RWPE2 (cell line): ENCODE data around the gene USP53.

Experiments
- ATAC-seq: fragments of 200-7000 bp; cut with Tn5 transposase; 3 replicates; pipeline ENCODE4 v1.9.1; 2021; ENCODE audit warnings: low read depth
- DNase-seq: peaks from one replicate; pipeline ENCODE4 v3.0.0-alpha.2; 2020; ENCODE audit warnings: low spot score
- H3K27ac ChIP-seq: fragments of 450-650 bp; 2 replicates; pipeline ENCODE4 v1.5.1; 2017; ENCODE audit warnings: mild to moderate bottlenecking; ENCODE audit not compliant: poor library complexity, severe bottlenecking
- H3K27me3 ChIP-seq: fragments of 250-450 bp; sonication (Bioruptor Pico); 2 replicates; pipeline ENCODE4 v1.5.1; 2021; ENCODE audit warnings: mild to moderate bottlenecking, moderate library complexity; ENCODE audit not compliant: insufficient read depth, poor library complexity, severe bottlenecking
- H3K36me3 ChIP-seq: fragments of 250-450 bp; sonication (Bioruptor Pico); 2 replicates; pipeline ENCODE4 v1.5.1; 2020; ENCODE audit warnings: low read depth, mild to moderate bottlenecking, moderate library complexity
- H3K4me1 ChIP-seq: fragments of 250-450 bp; sonication (Bioruptor Pico); 2 replicates; pipeline ENCODE4 v1.5.1; 2021; ENCODE audit warnings: mild to moderate bottlenecking, moderate library complexity; ENCODE audit not compliant: insufficient read depth, poor library complexity, severe bottlenecking
- H3K4me3 ChIP-seq: fragments of 250-450 bp; sonication (Bioruptor Pico); 2 replicates; pipeline ENCODE4 v1.5.1; 2021; ENCODE audit warnings: mild to moderate bottlenecking, moderate library complexity; ENCODE audit not compliant: severe bottlenecking
- H3K9me3 ChIP-seq: fragments of 250-450 bp; sonication (Bioruptor Pico); 2 replicates; pipeline ENCODE4 v1.5.1; 2021; ENCODE audit warnings: mild to moderate bottlenecking, moderate library complexity; ENCODE audit not compliant: severe bottlenecking
- TF ChIP-seq, protein P1 (sequence below): fragments of 450-650 bp; IDR thresholded peaks from one replicate; pipeline ENCODE4 v1.5.1; 2017; ENCODE audit warnings: mild to moderate bottlenecking, moderate library complexity; ENCODE audit not compliant: poor library complexity, severe bottlenecking

Gene USP53

DNA sequence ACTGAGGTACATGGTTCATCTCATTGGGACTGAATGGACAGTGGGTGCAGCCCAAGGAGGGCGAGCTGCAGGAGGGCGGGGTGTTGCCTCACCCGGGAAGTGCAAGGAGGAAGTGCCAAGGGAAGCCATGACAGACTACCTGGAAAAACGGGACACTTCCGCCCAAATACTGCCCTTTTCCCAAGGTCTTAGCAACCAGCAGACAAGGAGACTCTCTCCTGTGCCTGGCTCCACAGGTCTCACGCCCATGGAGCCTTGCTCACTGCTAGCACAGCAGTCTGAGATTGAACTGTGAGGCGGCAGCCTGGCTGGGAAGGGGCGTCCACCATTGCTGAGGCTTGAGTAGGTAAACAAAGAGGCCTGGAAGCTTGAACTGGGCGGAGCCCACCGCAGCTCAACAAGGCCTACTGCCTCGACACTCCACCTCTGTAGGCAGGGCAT is 14.7 kb upstream of the USP53 start:
- TF ChIP-seq, protein P1, sequence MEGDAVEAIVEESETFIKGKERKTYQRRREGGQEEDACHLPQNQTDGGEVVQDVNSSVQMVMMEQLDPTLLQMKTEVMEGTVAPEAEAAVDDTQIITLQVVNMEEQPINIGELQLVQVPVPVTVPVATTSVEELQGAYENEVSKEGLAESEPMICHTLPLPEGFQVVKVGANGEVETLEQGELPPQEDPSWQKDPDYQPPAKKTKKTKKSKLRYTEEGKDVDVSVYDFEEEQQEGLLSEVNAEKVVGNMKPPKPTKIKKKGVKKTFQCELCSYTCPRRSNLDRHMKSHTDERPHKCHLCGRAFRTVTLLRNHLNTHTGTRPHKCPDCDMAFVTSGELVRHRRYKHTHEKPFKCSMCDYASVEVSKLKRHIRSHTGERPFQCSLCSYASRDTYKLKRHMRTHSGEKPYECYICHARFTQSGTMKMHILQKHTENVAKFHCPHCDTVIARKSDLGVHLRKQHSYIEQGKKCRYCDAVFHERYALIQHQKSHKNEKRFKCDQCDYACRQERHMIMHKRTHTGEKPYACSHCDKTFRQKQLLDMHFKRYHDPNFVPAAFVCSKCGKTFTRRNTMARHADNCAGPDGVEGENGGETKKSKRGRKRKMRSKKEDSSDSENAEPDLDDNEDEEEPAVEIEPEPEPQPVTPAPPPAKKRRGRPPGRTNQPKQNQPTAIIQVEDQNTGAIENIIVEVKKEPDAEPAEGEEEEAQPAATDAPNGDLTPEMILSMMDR, result no peak
- Histone ChIP-seq H3K9me3 (no peaks in the 10 kb centered on the region), H3K36me3 (no peaks in the 10 kb centered on the region), H3K4me1 (no peaks in the 10 kb centered on the region), H3K27ac (no peak overlapping the region), H3K27me3 (no peaks in the 10 kb centered on the region), H3K4me3 (no peak overlapping the region)
- DNase-seq, result no peak
- no peak for ATAC-seq

DNA sequence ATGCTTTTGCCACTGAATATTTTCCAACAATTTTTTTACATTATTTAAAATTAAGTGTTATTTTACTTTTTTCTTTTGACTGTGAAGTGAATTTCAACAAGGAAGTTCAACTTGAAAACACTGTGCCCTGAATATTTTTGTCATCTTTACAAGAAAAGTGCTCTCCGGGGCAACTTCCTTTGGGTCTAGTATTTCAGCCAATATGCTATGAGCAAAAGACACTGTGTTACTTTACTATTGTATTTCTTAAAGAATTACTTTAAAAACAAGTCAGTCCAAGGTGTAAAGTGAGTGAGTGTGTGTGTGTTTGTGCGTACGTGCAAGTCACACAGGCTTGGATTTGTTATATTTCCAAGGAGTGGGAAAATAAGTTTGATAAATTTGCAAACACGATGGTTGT is 7.6 kb upstream of the USP53 start:
- ATAC-seq (no peak), DNase-seq (no peak)
- Histone ChIP-seq H3K4me1 (peaks cover 12% of the 10 kb centered on the region), H3K27ac (no peak overlapping the region), H3K4me3 (no peak overlapping the region), H3K27me3 (no peaks in the 10 kb centered on the region), H3K36me3 (no peaks in the 10 kb centered on the region), H3K9me3 (no peaks in the 10 kb centered on the region)
- TF ChIP-seq, protein P1, result no peak

DNA sequence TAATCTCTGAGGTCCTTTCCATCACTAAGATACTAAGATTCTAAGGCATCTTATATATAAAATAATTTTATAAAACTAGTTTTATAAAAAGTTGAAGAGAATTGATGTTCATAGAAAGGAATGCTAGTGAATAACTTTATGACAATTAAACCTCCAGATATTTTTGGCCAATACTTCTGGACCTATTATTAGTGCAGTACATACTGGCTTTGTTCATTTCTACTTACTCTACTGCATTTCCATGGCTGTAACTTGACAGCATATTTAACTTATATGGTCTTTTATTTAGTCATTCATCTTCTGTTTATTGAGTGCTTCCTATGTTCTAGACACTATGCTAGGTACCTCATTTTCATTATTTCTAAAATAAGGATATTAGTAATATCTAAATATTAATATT is 6.8 kb upstream of the USP53 start:
- H3K4me3 ChIP-seq, result no peak overlapping the region
- H3K4me1 ChIP-seq, result peaks cover 20% of the 10 kb centered on the region
- no peaks in the 10 kb centered on the region for H3K27me3 ChIP-seq
- H3K36me3 ChIP-seq, result no peaks in the 10 kb centered on the region
- DNase-seq, result no peak
- H3K9me3 ChIP-seq, result no peaks in the 10 kb centered on the region
- TF ChIP-seq, protein P1, result no peak
- no peak for ATAC-seq
- H3K27ac ChIP-seq, result no peak overlapping the region

DNA sequence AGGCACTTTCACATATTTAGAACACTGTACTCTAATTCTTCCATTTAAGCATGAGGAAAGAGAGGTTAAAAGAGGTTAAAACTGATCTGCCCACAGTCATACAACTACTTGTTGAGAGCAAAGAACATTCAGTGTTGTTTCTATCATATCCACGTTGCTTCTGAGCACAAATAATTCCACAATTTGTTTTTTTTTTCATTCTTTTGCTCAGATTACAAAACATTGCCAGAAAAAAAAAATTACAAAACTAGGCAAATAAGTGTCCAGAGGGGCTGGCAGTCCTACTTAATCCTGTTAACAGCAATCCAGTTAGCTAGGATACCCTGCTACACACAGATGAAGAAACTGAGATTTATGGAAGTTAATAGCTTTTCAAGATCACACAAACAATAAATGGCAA is 6.3 kb upstream of the USP53 start:
- H3K4me1 ChIP-seq, result peaks cover 25% of the 10 kb centered on the region

DNA sequence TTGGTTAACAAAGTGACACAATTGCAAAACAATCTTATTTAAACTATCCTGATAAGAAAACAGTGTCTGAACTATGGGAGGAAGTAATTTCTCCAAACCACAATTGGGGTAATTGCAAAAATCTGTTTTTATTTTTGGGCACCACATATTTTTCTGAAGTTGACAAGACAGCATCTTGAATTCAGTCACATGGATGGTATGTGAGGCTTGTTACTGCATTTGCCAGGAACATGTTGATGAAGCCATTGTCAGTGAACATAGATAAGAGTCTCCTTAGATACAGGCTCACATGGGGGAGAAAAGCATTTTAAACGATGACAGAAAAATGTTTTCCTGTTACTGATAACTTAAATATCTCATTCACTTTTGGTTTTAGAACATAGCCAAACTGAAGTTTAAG is 5.5 kb upstream of the USP53 start:
- no peaks in the 10 kb centered on the region for H3K27me3 ChIP-seq
- peaks cover 26% of the 10 kb centered on the region for H3K4me1 ChIP-seq
- no peaks in the 10 kb centered on the region for H3K9me3 ChIP-seq
- H3K4me3 ChIP-seq, result no peak overlapping the region
- DNase-seq (no peak), ATAC-seq (no peak)
- no peaks in the 10 kb centered on the region for H3K36me3 ChIP-seq
- TF ChIP-seq, protein P1, result no peak
- H3K27ac ChIP-seq, result no peak overlapping the region

More for the DNA sequence above, 6.3 kb upstream of the USP53 start:
- no peaks in the 10 kb centered on the region for H3K36me3 ChIP-seq
- H3K4me3 ChIP-seq, result no peak overlapping the region
- no peaks in the 10 kb centered on the region for H3K9me3 ChIP-seq
- TF ChIP-seq, protein P1, result no peak
- no peaks in the 10 kb centered on the region for H3K27me3 ChIP-seq
- H3K27ac ChIP-seq, result no peak overlapping the region
- no peak for DNase-seq
- ATAC-seq, result no peak
